GM15510 (cell line): Measurements from ENCODE around the gene ZNF479.
"Not testable (repeated sequence)": the region's sequence is repeated elsewhere in the genome, so short reads cannot be mapped to it uniquely, and the experiment has no call there.

ENCODE experiments used
- POLR2A ChIP-seq: IDR thresholded peaks from 3 replicates; pipeline ENCODE4 v1.6.1; 2011; ENCODE audit warnings: borderline replicate concordance; ENCODE audit not compliant: insufficient read length; ENCODE audit errors: extremely low read depth

ZNF479 gene

DNA sequence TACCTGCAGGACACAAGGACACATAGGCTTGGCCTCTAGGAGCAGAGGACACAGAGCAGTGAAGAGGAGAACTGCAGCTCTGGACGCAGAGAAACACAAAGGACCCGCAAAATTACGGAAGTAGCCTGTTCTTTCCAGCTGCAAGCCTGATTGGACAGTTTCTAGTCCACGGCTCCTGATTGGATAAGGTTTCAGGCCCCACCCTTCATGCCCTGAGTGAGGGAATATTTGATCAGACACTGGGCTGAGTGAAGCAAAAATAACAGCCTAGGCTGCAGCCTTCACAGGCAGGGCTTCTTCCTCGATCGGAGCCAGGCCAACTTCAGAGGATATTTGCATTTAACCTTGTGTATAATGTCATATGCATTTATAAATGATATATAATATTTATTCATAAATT is at the start of gene ZNF479:
Gene ZNF479, minus strand, starts transcription at position 101 of the 400 bp plus-strand sequence. CDS start 112 bp downstream, outside the sequence.
- TF ChIP-seq POLR2A = not testable (repeated sequence)

DNA sequence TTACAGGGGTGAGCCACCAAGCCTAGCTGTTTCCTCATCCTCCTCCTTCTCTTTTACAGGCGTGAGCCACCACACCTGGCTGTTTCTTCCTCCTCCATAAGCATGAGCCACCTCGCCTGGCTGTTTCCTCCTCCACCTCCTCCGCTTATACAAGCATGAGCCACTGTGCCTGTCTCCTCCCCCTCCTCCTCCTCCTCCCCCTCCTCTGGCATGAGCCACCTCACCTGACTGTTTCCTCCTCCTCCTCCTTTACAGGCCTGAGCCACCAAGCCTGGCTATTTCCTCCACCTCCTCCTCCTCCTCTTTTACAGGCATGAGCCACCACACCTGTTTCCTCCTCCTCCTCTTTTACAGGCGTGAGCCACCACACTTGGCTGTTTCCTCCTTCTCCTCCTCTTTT is 49.8 kb upstream of the ZNF479 start:
- TF ChIP-seq POLR2A = no peak

DNA sequence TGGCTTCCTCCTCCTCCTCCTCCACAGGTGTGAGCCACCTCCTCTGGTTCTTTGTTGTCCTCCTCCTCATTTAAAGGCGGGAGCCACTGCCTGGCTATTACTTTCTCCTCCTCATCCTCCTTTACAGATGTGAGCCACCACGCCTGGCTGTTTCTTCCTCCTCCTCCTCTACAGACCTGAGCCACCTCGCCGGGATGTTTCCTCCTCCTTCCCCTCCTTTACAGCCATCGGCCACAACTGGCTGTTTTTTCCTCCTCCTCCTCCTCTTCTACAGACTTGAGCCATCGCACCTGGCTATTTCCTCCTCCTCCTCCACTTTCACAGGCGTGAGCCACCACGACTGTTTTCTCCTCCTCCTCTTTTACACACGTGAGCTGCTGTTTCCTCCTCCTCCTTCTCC is 49.0 kb upstream of the ZNF479 start:
- no peak for TF ChIP-seq POLR2A

DNA sequence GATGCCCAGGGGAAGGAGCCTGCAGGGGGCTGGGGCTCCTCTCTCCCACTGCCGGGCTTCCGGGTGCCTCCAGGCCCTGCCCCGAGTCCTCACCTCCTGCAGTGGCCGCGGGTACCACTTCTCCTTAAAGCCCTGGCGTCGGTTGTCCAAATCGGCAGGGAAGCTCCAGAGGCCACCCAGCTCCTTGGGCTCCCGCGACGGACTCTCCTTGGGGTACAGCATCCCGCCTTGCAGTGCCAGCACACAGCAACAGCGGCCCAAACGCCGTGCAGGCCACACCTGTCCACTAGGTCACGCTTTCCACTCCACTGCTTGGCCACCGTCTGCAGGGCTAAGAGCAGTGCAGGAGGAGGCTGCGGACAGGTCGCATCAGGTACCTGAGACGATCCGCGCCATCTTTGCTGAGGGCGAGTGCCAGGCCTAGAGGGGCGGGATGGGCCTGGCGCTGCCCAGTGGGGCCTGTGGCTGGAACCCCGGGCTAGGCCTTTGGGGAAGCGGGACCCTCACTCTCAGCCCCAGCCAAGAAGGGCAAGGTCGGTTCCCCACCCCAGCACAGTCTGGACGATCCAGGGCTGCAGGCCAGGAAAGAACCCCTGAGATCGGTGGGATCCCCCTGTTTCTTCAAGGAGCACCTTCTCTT is 47.7 kb upstream of the ZNF479 start:
- TF ChIP-seq POLR2A = no peak

DNA sequence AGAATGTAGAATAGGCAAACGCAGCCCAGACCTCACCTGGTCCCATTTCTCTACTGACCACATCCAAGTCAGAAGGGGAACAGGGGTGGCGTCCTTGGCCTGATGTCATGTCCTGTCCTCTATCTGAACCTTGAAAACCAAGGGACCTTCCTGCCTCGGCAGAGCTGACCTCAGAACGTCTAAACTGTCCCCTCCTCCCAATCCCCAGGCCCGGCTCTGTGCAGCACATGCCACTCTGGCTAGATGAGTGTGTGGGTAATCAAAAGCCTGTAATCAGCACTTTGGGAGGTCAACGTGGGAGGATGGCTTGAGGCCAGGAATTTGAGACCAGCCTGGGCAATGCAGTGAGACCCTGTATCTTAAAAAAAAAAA is 46.5 kb upstream of the ZNF479 start:
- TF ChIP-seq POLR2A = no peak

DNA sequence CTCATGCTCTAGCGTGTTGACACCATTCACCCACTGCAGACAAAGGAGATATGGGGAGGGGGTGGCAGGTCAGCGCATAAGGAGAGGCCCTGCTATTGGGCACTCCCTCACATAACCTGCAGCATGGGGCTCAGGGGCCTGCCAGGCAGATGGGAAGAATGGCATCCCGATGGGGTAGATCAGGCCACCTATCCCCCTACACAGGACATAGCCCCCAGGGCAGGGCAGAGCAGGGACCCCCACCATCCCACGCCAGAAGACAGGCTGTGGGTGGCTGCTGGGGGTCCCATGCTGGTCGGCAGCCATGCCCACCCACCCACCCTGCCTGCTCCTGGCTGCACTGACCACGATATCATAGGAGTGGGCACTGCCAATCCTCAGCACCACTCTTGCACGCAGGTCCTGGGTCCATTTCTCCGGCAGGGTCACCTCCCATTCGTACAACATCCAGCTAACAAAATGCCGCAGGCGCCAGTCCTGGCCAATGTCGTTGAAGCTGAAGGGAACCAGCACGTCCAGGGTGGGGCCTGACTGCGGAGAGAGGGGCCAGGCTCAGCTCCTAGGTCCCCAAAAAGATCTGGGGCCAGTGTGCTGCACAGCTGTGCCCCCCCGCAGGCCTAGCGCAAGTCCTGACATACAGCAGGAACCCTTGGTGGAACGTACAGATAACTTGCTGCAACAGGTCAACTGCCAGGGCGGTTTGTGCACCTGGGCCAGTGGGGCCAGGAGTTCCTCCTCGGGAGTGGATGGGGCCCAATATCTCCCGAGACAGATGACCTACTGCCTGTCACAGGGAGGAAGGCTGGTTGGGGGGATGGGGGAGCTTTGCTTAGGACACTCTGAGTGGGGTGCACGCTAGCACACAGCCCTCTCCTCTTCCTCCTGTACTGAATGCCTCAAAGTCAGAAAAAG is 45.9 kb upstream of the ZNF479 start:
- TF ChIP-seq POLR2A = no peak

DNA sequence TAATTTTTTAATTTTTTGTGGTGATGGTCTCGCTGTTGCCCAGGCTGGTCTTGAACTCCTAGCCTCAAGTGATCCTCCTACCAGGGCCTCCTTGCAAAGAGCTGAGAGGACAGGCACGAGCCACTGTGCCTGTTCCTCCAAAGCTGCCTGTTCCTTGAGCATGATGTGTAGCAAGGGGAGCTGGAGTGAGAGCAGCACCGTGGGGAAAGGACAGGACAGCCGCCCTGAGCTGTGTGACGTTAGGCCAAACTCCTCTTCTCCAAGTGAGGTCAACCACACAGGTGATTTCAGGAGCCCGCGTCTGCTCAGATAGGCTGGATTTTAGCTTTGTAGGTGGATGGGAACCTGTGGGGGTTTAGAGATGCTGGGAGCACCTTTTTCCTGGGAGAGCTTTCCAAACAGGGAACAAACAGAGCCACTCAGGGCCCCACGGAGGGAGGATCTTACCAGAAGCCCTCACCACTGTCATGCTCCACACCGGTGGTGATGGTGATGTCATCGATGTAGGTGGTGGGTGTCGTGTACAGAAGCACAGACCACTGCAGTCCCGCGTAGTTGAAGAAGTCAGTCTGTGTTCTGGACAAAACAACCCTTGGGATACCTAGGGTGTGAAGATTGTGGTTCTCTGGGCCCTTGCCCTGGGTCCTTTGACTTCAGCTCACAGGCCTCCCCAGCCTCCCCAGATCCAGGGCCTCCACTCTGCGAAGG is 44.8 kb upstream of the ZNF479 start:
- no peak for TF ChIP-seq POLR2A

DNA sequence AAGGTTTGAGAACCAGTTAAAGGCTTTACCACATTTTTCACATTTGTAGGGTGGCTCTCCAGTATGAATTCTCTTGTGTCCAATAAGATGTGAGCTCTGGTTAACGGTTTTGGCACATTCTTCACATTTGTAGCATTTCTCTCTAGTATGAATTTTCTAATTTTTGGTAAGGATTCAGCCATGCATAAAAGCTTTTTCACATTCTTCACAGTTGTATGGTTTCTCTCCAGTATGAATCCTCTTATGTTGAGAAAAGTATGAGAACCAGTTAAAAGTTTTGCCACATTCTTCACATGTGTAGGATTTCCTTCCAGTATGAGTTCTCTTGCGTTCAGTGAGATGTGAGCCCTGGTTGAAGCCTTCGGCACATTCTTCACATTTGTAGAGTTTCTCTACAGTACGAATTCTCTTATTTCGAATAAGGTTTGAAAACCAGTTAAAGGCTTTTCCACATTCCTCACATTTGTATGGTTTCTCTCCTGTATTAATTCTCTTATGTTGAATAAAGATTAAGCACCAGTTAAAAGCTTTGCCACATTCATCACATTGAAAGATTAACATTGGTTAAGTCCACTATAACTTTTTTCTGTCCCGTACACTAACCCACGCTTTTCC is 33.2 kb upstream of the ZNF479 start:
- TF ChIP-seq POLR2A = no peak
